ENCODE data around the gene PAFAH1B1.
A peak's percentile ranks its signal among the peaks of the same experiment; 100 is the strongest.

The PAFAH1B1 gene

DNA sequence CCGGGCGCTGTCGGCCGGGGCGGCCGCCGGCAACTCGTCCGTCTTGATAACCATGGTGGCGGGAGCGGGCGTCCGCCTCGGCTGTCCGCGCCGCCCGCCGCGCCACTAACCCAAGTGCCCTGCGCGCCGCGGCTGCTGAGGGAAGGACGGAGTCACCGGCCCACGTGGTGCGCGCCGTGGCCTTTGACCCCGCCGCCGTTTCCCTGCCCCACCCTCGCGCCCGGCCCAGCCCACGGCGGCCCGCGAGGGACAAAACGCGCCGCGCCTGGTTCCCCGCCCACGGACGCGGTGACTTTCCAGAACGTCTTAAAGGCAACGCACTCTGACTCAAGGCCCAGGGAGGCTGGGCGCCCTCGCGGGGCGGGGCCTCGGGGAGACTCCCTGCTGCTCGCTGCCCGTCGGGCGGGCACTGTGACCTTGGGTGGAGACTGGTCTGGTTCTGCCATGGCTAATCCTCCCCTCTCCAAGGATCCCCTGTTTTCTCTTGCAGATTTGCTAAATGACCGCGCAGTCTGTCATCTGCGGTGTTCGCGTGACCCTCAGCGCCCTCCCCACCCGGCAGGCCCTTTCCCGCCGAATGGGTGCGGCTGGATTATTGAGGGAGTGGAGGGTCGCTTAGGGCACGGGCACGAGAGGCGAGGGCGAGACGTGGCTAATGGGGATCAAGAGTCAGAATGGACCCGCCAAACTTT, 118.3 kb downstream of the PAFAH1B1 start, which contains the start of gene CLUH:
Gene CLUH, minus strand, starts transcription at position 157 of the 692 bp plus-strand sequence. Its CDS starts 103 bp downstream, at position 54.
- no peaks in the 10 kb centered on the region for H3K27me3 ChIP-seq
- no peaks in the 10 kb centered on the region for H3K9me3 ChIP-seq
- H3K4me3 ChIP-seq, result peak within 1 kb of the TSS; percentile 98
- H3K36me3 ChIP-seq, result peaks cover 13% of the 10 kb centered on the region
- H3K9ac ChIP-seq, result peak within 1 kb of the TSS; percentile 96
- H3K27ac ChIP-seq, result peak within 1 kb of the TSS; percentile 92
- peak within 1 kb of the TSS; percentile 99 for H3K4me2 ChIP-seq
- H4K20me1 ChIP-seq, result peaks cover 47% of the 10 kb centered on the region
- TF ChIP-seq Cebpa-rat (IDR thresholded peaks at IDR 0.05), result no peak
- peaks cover 61% of the 10 kb centered on the region for H3K4me1 ChIP-seq

DNA sequence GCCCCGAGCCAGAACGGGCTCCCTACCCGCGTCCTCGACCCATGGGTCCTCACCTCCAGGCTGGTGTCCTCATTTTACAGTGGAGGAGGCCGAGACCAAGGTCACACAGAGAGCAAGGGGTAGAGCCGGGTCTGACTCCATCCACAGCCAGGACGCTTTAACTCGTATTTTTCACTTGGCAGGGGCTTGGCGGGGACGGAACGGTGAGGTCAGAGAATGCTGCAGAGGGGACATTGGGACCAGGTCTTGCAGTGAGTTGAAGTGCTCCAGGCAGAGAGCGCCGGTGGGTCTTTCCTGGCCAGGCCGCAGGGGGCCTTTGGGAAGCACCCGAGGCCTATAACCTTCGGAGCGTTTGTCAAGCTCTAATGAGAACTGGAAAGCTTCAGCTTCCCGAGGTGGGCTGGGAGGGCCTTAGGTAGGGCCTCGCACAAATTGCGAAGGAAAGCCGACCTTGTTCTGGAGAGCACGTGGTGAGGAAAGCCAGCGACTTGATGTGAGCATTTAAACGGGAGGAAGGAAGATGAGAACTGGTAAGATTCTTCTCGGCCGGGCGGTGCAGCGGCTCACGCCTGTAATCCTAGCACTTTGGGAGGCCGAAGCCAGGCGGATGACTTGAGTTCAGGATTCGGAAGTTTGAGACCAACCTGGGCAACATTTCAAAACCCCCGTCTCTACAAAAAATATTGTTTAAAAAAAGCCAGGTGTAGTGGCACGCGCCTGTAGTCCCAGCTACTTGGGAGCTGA, 119.0 kb downstream of the PAFAH1B1 start:
- Histone ChIP-seq H3K4me3 (peak overlapping the region; percentile 98), H3K27me3 (no peaks in the 10 kb centered on the region), H3K9me3 (no peaks in the 10 kb centered on the region), H3K36me3 (peaks cover 6% of the 10 kb centered on the region; the same call in 1 of the 2 replicates), H3K4me2 (peak overlapping the region; percentile 99), H4K20me1 (peaks cover 39% of the 10 kb centered on the region), H3K9ac (peak overlapping the region; percentile 96), H3K27ac (peak overlapping the region; percentile 92), H3K4me1 (peaks cover 61% of the 10 kb centered on the region)
- no peak for TF ChIP-seq Cebpa-rat (IDR thresholded peaks at IDR 0.05)

DNA sequence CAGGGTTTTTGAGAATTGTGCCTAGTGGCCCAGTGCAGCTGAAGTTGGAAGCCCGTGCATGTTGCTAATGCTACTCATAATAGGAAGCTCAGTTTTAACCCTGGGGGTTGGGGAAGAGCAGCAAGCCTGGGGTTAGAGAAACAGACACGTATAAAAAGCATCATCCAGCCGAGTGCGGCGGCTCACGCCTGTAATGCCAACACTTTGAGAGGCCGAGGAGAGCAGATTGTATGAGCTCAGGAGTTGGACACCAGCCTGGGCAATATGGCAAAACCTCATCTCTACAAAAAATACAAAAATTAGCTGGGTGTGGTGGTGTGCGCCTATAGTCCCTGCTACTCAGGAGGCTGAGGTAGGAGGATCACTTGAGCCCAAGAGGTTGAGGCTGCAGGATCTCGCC, 120.4 kb downstream of the PAFAH1B1 start:
- Histone ChIP-seq H3K9ac (no peak overlapping the region), H3K9me3 (no peaks in the 10 kb centered on the region), H3K4me3 (no peak overlapping the region), H3K27ac (no peak overlapping the region), H3K36me3 (no peaks in the 10 kb centered on the region), H3K4me1 (peaks cover 53% of the 10 kb centered on the region), H3K27me3 (no peaks in the 10 kb centered on the region), H3K4me2 (no peak overlapping the region), H4K20me1 (peaks cover 25% of the 10 kb centered on the region)
- TF ChIP-seq Cebpa-rat (IDR thresholded peaks at IDR 0.05), result no peak

GRCh38 chr17:2716649-2717048, 123.2 kb downstream of the PAFAH1B1 start:
- Histone ChIP-seq H3K27me3 (0 out of 2 replicates have a peak, but pooled peaks cover under 1% of the 10 kb centered on the region), H3K4me3 (no peak overlapping the region), H3K9me3 (no peaks in the 10 kb centered on the region), H3K4me2 (peak overlapping the region; percentile 73), H4K20me1 (no peaks in the 10 kb centered on the region), H3K27ac (peak overlapping the region; percentile 35; the same call in 1 of the 2 replicates), H3K9ac (no peak overlapping the region), H3K4me1 (peaks cover 34% of the 10 kb centered on the region), H3K36me3 (no peaks in the 10 kb centered on the region)
- no peak for TF ChIP-seq Cebpa-rat (IDR thresholded peaks at IDR 0.05)

GRCh38 chr17:2718150-2718938, 124.9 kb downstream of the PAFAH1B1 start:
- peaks cover 20% of the 10 kb centered on the region for H3K4me1 ChIP-seq
- no peak overlapping the region for H3K9ac ChIP-seq
- H3K4me2 ChIP-seq, result peak overlapping the region; percentile 73; the same call in 1 of the 2 replicates
- no peak for TF ChIP-seq Cebpa-rat (IDR thresholded peaks at IDR 0.05)
- H4K20me1 ChIP-seq, result no peaks in the 10 kb centered on the region; the same call in 1 of the 2 replicates
- H3K27me3 ChIP-seq, result peaks cover 17% of the 10 kb centered on the region
- no peak overlapping the region for H3K4me3 ChIP-seq
- no peak overlapping the region for H3K27ac ChIP-seq
- no peaks in the 10 kb centered on the region for H3K9me3 ChIP-seq
- no peaks in the 10 kb centered on the region for H3K36me3 ChIP-seq

DNA sequence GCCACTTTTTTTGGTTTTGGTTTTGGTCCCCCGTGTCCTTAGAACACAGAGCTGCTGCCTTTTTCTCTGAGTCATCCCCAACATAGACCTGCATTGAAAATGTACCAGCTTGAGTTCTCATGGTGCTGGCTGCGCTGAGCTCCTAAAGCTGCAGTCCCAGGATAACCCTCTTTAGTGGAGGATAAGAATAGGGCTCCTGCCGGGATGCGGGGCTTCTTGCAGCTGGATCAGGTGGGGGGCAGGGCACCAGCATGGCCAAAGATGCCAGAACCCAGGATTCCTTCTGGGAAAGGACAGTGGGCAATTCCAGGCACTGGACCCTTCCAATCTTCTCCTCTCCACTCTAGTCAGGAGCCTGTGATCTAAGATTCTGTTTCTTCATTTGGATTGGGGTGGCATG, 126.4 kb downstream of the PAFAH1B1 start:
- no peak overlapping the region for H3K27ac ChIP-seq
- TF ChIP-seq Cebpa-rat (IDR thresholded peaks at IDR 0.05), result no peak
- no peaks in the 10 kb centered on the region for H3K36me3 ChIP-seq
- no peak overlapping the region for H3K4me2 ChIP-seq
- peaks cover 20% of the 10 kb centered on the region for H3K4me1 ChIP-seq
- H4K20me1 ChIP-seq, result peaks cover 8% of the 10 kb centered on the region
- peaks cover 33% of the 10 kb centered on the region for H3K27me3 ChIP-seq
- no peaks in the 10 kb centered on the region for H3K9me3 ChIP-seq
- H3K9ac ChIP-seq, result no peak overlapping the region
- H3K4me3 ChIP-seq, result no peak overlapping the region

DNA sequence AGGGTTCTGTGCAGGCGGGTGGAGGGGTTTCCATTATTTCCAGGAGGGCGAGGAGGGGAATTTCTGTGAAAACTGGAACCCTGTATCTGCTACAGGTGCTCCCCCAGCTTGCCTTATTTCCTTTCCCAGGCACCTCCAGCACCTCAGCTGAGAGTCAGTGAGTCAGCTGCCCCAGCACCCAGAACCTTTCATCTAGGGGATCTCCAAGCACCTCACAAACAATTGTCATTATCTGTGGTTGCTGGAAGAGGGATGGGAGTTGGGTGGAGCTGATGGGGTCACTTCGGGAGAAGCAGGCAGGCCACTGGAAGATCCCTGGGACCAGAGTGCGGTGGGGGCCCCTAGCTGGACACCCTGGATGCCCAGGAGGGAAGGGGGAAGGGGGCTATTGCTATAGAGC, 128.1 kb downstream of the PAFAH1B1 start:
- Histone ChIP-seq H3K4me2 (no peak overlapping the region), H3K4me3 (no peak overlapping the region), H3K36me3 (no peaks in the 10 kb centered on the region), H3K27ac (no peak overlapping the region), H3K9ac (no peak overlapping the region), H3K4me1 (peaks cover 15% of the 10 kb centered on the region), H4K20me1 (peaks cover 10% of the 10 kb centered on the region), H3K27me3 (peaks cover 50% of the 10 kb centered on the region), H3K9me3 (no peaks in the 10 kb centered on the region)
- TF ChIP-seq Cebpa-rat (IDR thresholded peaks at IDR 0.05), result no peak

DNA sequence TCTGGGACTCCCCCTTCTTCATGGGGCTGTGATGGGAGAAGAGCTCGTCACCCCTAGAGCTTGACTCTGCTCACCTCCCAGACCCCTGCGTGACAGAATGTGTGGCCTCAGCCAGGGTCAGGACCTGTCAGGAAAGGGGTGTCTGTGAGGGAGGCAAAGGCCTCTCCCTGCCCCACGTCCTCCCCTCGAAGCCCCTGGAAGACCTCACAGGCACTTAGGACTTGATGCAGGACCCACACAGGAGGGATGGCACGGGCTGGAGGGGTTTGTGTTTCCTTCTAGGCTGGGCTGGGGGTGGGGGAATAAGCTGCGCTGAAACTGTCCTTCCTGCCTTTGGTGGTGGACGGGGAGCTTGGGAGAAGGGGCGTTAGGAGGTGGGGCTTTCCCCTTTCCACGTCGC, 129.2 kb downstream of the PAFAH1B1 start:
- no peak for TF ChIP-seq Cebpa-rat (IDR thresholded peaks at IDR 0.05)
- H3K36me3 ChIP-seq, result no peaks in the 10 kb centered on the region
- H3K4me2 ChIP-seq, result no peak overlapping the region
- H3K9me3 ChIP-seq, result no peaks in the 10 kb centered on the region
- H3K27me3 ChIP-seq, result peaks cover 57% of the 10 kb centered on the region
- H3K27ac ChIP-seq, result no peak overlapping the region
- peaks cover 10% of the 10 kb centered on the region for H4K20me1 ChIP-seq
- H3K4me1 ChIP-seq, result peaks cover 5% of the 10 kb centered on the region
- no peak overlapping the region for H3K4me3 ChIP-seq
- no peak overlapping the region for H3K9ac ChIP-seq

DNA sequence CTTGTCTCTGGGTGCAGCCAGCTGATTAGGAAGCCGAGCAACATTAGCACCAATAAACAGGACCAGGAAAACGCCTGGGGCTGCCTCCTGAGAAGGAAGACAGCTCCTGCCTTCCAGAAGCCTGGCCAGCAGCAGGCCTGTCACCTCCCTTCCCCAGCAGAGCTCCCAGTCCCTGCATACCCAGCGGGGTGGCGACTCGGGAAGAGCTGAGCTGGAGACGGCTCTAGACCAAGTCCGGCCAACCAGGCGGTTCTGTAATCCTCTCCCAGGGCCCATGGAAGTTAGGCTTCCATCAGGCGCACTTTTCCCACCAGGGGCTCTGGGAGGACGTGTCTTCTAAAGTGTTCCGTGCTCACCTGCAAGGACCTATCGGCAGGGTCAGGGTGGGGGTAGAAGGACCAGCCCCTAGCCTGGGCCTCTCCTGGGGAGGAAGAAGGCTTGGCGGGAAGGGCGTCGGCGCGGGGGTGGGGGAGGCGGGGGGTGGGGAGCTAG, 130.1 kb downstream of the PAFAH1B1 start:
- H3K4me3 ChIP-seq, result no peak overlapping the region
- H3K4me2 ChIP-seq, result no peak overlapping the region
- TF ChIP-seq Cebpa-rat (IDR thresholded peaks at IDR 0.05), result no peak
- no peak overlapping the region for H3K9ac ChIP-seq
- H3K4me1 ChIP-seq, result peaks cover 3% of the 10 kb centered on the region
- peaks cover 10% of the 10 kb centered on the region for H4K20me1 ChIP-seq
- no peaks in the 10 kb centered on the region for H3K9me3 ChIP-seq
- no peak overlapping the region for H3K27ac ChIP-seq
- no peaks in the 10 kb centered on the region for H3K36me3 ChIP-seq
- peaks cover 57% of the 10 kb centered on the region for H3K27me3 ChIP-seq
